ES-I3 (cell line): Measurements from ENCODE around the gene GNB2.

Experiments used
- H3K36me3 ChIP-seq: 2 replicates; pipeline ENCODE4 v1.6.1; 2013; ENCODE audit warnings: mild to moderate bottlenecking, low read length, control low read depth, moderate library complexity; ENCODE audit not compliant: insufficient read depth
- H3K4me1 ChIP-seq: 2 replicates; pipeline ENCODE4 v1.6.1; 2013; ENCODE audit warnings: mild to moderate bottlenecking, control low read depth, low read length; ENCODE audit not compliant: insufficient read depth
- H3K9ac ChIP-seq: 2 replicates; pipeline ENCODE4 v1.6.1; 2013; ENCODE audit warnings: low read depth, mild to moderate bottlenecking, low read length, moderate library complexity
- H3K9me3 ChIP-seq: 2 replicates; pipeline ENCODE4 v1.6.1; 2013; ENCODE audit warnings: mild to moderate bottlenecking, low read length, moderate library complexity; ENCODE audit not compliant: control insufficient read depth, insufficient read depth

GNB2 gene

DNA sequence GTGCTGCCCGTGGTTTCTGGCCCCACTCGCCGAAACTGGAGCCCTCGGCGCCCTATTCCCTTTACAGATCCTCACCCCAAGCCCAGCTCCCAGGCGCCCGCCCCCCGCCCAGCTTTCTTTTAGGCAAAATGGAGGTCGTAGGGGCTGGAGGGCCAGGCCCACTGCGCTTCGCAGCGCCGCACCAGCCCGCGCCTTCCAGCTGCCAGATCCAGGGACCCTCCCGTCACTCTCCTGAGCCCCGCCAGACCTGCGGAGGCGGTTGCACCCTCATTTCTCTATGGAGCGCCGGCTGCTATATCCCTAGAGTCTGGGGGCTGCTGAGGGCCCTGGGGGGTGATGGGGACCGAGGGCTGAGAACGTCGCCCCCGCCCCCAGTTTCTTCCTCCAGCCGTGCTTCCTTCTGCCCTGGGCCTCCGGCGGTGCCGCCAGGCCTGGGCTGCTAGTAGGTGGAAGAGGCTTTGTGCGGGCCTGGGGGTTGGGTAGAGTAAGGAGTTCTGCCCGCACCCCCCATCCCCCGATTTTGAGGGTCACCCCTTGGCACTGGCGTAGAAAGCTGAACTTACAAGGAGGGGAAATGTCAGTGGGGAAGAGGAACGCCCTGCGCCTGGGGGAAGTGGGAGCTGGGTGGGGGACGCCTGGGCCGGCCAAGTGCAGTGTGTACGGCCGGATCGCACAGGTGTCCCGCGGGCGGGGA lies 1.0 kb downstream of the GNB2 start:
- Histone ChIP-seq H3K9me3 (no peaks in the 10 kb centered on the region), H3K4me1 (no peaks in the 10 kb centered on the region), H3K9ac (peak overlapping the region; percentile 84), H3K36me3 (no peaks in the 10 kb centered on the region)

DNA sequence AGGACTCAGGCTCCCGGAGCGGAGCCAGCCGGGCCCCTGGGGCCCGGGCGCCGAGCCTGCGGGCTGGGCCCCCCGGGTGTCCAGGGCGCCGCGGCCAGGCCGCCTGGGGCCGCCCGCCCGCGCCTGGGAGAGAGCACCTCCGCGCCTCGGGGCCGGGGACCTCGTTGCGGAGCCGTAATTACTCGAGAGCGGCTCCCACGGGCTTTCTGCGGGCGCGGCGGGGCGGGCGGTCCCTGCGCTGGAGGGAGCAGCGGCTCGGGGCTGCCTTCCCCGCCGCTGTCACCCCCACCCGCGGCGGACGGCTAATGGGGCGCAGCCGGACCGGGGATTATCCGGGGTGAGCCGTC lies 1.5 kb downstream of the GNB2 start:
- H3K36me3 ChIP-seq: no peaks in the 10 kb centered on the region
- H3K9ac ChIP-seq: peak overlapping the region; percentile 84; the same call in 1 of the 2 replicates
- H3K9me3 ChIP-seq: no peaks in the 10 kb centered on the region
- H3K4me1 ChIP-seq: peaks cover under 1% of the 10 kb centered on the region; the same call in 1 of the 2 replicates

DNA sequence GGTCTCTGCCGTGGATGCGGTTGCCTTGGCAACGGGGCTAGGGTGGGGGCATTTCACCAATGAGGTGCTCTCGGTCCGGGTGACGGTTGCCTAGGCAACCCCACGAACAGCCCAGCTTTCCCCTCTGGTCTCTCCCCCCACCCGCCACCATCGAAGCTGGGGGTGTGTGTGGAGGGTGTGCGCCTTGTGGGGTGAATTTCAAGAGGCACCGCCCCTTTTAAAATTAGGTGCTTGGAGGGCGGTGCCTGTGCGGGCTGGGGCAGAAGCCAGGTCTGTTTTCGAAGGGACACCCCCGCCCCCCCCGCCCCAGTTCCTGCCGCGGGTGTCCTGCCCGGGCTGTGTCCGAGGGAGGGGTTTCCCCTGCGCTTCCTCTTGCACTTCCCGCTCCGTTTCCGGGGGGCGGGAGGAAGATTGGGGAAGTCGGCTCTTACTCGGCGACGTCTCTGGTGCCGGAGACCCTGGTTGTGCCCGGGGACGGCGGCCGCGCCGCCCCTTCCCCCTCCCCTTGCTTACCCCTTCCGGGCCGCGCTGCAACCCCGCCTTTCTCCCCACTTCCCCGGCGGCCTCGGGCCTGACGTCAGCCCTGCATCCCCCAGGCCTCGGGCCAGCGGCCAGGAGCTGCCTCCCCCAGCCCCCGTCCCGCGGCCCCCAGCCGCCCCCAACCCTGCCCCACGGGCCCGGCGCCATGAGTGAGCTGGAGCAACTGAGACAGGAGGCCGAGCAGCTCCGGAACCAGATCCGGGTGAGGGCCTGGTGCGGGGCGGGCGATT lies 2.2 kb downstream of the GNB2 start:
- Histone ChIP-seq H3K9ac (peak overlapping the region; percentile 56), H3K9me3 (no peaks in the 10 kb centered on the region), H3K4me1 (peaks cover 4% of the 10 kb centered on the region; the same call in 1 of the 2 replicates), H3K36me3 (no peaks in the 10 kb centered on the region)

DNA sequence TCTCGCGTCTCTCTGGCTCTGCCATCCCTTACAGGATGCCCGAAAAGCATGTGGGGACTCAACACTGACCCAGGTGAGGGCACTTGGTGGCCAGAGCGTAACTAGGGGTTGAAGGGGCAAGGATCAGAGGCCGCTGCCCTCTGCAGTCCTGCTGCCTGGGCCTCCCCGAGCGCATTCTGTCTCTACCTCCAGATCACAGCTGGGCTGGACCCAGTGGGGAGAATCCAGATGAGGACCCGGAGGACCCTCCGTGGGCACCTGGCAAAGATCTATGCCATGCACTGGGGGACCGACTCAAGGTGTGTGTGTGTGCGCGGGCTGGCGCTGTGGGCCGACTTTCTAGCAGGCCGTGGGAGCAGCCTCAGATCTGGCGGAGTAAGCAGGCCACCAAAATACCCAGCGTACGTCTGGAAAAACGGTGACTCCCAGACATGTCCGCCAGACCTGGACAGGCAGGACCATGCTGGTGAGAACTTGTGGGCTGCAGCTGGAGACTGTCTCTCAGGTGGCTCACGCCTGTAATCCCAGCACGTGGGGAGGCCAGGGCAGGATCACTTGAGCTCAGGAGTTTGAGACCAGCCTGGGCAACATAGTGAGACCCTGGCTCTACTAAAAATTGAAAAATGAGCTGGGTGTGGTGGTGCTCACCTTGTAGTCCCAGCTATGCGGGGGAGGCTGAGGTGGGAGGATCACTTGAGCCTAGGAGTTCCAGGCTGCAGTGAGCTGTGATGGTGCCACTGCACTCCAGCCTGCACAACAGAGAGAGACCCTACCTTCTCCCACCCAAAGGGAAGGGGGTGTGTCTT lies 3.2 kb downstream of the GNB2 start:
- peaks cover 11% of the 10 kb centered on the region; the same call in 1 of the 2 replicates for H3K4me1 ChIP-seq
- no peak overlapping the region for H3K9ac ChIP-seq
- H3K9me3 ChIP-seq: no peaks in the 10 kb centered on the region
- peaks cover 3% of the 10 kb centered on the region; the same call in 1 of the 2 replicates for H3K36me3 ChIP-seq

DNA sequence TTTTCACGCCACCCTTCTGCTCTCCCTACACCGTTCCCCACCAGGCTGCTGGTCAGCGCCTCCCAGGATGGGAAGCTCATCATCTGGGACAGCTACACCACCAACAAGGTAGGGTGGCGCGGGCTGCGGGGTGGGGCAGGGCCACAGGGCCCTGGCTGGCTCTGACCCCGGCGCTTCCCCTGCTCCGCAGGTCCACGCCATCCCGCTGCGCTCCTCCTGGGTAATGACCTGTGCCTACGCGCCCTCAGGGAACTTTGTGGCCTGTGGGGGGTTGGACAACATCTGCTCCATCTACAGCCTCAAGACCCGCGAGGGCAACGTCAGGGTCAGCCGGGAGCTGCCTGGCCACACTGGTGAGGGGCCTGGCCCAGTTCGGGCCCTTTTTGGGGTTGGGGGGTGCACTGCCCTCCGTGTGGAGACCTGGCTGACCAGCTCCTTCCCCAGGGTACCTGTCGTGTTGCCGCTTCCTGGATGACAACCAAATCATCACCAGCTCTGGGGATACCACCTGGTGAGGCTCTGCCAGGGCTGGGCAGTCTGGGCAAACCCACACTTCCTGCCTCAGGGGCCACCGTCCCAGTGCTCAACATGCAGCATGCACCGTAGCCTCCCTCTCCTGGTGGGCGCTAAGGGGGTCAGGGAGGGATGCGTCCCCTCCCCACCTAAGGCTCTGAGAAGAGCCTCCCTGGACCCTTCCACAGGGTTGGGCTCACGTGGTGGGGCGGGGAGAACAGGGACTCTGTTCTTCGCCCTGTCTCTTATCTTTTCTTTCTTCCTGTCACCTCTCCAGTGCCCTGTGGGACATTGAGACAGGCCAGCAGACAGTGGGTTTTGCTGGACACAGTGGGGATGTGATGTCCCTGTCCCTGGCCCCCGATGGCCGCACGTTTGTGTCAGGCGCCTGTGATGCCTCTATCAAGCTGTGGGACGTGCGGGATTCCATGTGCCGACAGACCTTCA lies 4.0 kb downstream of the GNB2 start:
- Histone ChIP-seq H3K9ac (no peak overlapping the region), H3K36me3 (peaks cover 6% of the 10 kb centered on the region; the same call in 1 of the 2 replicates), H3K9me3 (no peaks in the 10 kb centered on the region), H3K4me1 (peaks cover 17% of the 10 kb centered on the region; the same call in 1 of the 2 replicates)

DNA sequence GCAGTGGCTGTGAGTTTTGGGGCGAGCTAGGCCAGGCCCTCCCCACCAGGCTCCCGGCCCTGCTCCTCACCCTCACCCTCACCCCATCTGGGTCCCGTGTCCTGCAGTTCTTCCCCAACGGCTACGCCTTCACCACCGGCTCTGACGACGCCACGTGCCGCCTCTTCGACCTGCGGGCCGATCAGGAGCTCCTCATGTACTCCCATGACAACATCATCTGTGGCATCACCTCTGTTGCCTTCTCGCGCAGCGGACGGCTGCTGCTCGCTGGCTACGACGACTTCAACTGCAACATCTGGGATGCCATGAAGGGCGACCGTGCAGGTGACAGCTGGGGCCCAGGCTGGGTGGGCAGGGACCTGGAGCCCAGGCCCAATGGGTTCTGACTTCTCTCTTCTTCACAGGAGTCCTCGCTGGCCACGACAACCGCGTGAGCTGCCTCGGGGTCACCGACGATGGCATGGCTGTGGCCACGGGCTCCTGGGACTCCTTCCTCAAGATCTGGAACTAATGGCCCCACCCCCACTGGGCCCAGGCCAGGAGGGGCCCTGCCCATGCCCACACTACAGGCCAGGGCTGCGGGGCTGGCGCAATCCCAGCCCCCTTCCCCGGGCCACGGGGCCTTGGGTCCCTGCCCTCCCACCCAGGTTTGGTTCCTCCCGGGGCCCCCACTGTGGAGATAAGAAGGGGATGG lies 4.9 kb downstream of the GNB2 start:
- Histone ChIP-seq H3K4me1 (peaks cover 17% of the 10 kb centered on the region; the same call in 1 of the 2 replicates), H3K36me3 (peaks cover 6% of the 10 kb centered on the region; the same call in 1 of the 2 replicates), H3K9me3 (no peaks in the 10 kb centered on the region), H3K9ac (no peak overlapping the region)

DNA sequence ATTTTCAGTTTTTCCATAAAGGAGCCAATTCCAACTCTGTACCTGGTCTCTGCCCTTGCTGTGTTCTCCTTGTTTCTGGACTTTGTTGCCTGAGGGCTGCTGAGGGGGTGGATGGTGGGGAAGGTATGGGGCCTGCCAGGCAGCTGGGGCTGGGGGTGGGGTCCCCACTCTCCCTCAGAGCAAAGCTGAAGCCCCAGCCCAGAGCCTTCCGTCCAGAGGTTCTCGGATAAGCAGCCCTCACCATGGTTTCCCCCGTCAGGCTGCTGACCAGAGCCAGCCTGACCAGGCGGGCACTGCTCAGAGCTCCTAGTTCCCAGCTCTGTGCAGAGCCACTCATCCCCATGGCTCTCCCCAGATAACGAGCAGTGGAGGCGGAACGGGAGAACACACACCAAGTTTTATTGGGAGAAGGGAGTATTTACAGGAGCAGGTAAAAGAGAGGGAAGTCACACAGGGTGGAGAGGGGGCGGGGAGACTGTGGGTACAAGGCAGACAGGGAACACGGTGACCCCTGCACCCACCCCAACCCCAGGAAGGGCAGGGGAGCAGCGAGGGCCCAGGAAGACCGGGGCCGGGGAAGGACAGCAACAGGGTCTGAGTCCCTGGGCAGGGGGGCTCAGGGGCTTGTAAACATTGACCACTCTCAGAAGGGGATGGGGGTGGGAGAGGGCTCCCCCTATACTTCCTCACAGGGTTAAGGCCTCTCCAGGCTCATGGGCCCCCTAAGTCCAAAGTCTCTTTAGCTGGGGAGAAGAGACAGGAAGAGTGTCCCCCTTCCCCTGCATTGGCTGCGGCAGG lies 5.8 kb downstream of the GNB2 start:
- Histone ChIP-seq H3K9ac (no peak overlapping the region), H3K36me3 (peaks cover 6% of the 10 kb centered on the region; the same call in 1 of the 2 replicates), H3K9me3 (no peaks in the 10 kb centered on the region), H3K4me1 (peaks cover 17% of the 10 kb centered on the region; the same call in 1 of the 2 replicates)

DNA sequence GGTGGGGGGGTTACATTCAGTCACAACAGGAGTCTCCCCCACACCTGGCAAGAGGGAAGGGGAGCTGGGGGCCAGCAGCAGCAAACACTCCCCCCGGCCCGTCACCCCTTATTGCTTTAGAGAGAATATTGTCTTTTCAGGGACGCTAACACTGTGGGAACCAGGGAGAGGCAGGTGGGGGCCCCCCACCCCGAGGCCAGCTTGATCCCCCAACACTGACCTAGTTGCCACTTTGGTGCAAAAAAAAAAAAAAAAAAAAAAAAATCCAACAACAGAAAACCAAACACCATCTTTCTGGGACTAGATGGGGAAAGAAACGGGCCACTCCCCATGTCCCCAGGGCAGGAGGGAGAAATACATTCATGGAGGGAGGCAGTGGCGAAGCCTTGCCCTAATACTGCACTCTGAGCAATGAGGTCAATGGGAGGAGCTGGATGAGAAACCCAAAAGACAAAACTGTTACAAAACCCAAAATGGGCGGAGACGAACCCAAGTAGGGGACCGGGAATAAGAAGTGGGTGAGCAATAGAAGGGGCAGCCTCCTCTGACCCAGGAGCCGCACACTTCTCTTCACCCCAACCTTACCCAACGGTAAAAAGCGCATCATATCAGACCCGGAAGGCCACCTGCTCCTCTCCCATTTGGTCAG lies 6.5 kb downstream of the GNB2 start:
- peaks cover 7% of the 10 kb centered on the region; the same call in 1 of the 2 replicates for H3K36me3 ChIP-seq
- H3K9ac ChIP-seq: no peak overlapping the region
- H3K9me3 ChIP-seq: no peaks in the 10 kb centered on the region
- H3K4me1 ChIP-seq: peaks cover 17% of the 10 kb centered on the region; the same call in 1 of the 2 replicates

DNA sequence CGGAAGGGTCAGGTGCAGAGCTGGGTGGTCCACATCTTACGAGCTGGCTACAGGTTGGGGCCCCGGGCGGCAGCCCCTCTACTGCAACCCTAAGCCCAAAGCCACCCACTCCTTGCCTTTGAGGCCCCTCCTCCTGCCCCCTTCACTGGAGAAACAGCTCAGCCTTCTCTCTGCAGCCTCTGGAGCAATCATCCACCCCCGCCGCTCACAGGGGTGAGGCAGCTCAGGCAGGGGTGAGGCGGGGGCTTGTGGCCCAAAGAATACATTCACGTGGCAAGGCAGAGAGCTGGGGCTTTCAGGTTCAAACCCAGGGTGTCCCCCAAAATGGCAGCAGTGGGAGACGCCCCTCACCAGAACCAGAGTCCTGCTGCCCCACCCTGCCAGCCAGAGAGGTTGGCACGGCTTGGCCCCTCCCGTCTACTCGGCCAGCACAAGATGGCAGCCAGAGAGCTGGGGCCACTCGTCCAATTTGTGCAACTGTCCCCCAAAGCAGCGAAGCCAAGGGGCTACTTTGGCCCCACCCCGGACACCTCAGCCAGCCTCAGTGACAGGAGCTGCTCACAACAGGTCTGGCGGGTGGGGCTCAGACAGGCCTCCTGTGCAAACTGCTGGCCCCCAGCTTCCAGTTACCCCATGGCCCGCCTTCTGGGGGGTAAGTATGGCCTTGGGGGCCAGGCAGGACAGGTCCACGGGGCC lies 7.2 kb downstream of the GNB2 start:
- Histone ChIP-seq H3K9ac (no peak overlapping the region), H3K36me3 (peaks cover 14% of the 10 kb centered on the region; the same call in 1 of the 2 replicates), H3K4me1 (peaks cover 17% of the 10 kb centered on the region; the same call in 1 of the 2 replicates), H3K9me3 (no peaks in the 10 kb centered on the region)

DNA sequence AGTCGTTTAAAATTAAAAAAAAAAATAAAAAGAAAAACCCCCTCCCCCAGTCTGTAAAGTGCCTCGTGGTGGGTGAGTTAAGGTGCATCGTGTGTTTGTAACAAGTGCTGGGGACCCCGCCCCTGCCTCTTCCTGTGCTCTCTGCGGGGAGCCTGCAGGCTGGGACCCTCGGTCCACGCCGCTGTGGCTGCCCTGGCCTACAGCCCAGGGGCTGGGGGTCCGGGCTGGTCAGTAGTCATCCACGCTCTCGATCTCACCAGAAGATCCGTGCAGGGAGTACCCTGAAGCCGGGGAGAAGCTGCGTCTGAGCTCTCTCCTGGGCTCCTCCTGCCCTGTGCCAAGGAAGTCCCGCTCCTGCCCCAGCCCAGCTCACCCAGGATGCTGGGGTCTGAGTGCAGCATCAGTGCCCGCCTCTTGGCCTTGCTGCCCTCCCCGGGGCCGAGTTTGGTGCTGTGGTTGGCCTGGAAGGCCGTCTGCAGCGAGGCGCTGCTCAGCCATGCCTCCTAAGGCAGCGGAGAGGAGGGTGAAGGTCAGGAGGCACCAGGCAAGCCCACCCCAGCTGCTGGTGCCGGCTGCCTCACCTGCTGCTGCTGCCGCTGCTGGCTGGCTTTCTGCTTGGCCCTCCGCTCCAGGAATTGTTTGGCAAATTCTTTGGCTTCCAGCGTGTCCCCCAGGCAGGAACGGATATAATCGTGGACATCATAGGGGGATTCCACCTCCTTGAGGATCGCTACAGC lies 8.1 kb downstream of the GNB2 start:
- Histone ChIP-seq H3K36me3 (peaks cover 14% of the 10 kb centered on the region; the same call in 1 of the 2 replicates), H3K9ac (no peak overlapping the region), H3K4me1 (peaks cover 17% of the 10 kb centered on the region; the same call in 1 of the 2 replicates)

DNA sequence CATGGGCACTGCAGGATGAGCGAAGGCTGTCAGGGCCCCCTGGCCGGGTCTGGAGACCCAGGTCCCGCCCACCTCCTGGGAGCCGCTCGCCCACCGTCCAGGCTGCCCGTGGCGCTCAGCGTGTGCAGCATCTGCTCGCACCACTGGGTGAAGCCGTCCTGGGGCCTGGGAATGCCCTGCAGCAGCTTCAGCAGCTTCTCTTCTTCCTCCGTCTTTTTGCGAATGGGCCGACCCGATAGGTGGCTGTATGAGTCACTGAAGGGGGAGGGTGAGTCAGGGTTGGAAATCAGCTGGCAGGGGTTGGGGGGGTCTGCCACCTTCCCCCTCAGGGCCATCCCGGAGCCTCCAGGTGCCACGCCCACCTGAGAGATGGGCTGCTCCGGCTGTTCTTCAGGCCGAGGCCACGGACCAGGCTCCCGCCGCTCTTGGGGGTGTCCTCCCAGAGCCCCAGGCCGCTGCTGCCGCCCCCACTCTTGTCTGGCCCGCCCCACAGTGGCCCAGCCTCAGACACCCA lies 8.7 kb downstream of the GNB2 start:
- H3K9me3 ChIP-seq: no peaks in the 10 kb centered on the region
- H3K36me3 ChIP-seq: peaks cover 14% of the 10 kb centered on the region; the same call in 1 of the 2 replicates
- H3K4me1 ChIP-seq: peaks cover 17% of the 10 kb centered on the region; the same call in 1 of the 2 replicates
- no peak overlapping the region for H3K9ac ChIP-seq

More for the DNA sequence above, 8.1 kb downstream of the GNB2 start:
- no peaks in the 10 kb centered on the region for H3K9me3 ChIP-seq
